T-cell (primary cell): ENCODE measurements around the gene DYNC1LI1. TPM values are rescaled to one million over a fixed set of nuclear protein-coding genes. Genes with fewer than 3 reads are reported as not detected.

Experiments used
- ATAC-seq, 4 experiments: fragments of 200-7000 bp in 3 of 4; fragments of 150-1000 bp in 1 of 4; cut with Tn5 transposase; replicated peaks in 1 of 4; 1 replicate in 3 of 4; 2 replicates in 1 of 4; pipeline ENCODE4 v1.10.0; 2021; ENCODE audit warnings: moderate library complexity in 3 of 4, mild to moderate bottlenecking in 2 of 4, moderate number of reproducible peaks in 1 of 4
- CTCF ChIA-PET, 2 donors: fragments of 300-600 bp; sonication (Branson Sonifier 250); formaldehyde crosslinking; loops; one replicate each; lab custom pipeline; 2022; ENCODE audit warnings: antibody characterized with exemption in 2 of 2; lab: Charles Lee
- POLR2A ChIA-PET, 2 donors: fragments of 300-600 bp; sonication (Branson Sonifier 250); formaldehyde crosslinking; loops; one replicate each; lab custom pipeline; 2022; ENCODE audit warnings: antibody characterized with exemption in 2 of 2; lab: Charles Lee
- DNase-seq, 35 experiments: peaks; one replicate each; pipeline versions ENCODE4 v3.0.0 to v3.0.0-alpha.2; 2013 to 2023
- H3K27ac ChIP-seq: one replicate; pipeline ENCODE4 v1.5.1; 2013; ENCODE audit warnings: low read length
- H3K27me3 ChIP-seq, 2 experiments: replicated peaks in 1 of 2; 1 replicate in 1 of 2; 2 replicates in 1 of 2; pipeline versions ENCODE4 v1.6.1 to v1.7.0; 2013; ENCODE audit warnings: low read length in 1 of 2, mixed read lengths in 1 of 2; ENCODE audit not compliant: control insufficient read depth in 2 of 2, insufficient read depth in 2 of 2; ENCODE audit errors: extremely low read depth in 1 of 2
- H3K36me3 ChIP-seq, 2 donors: 1 replicate in 1 of 2; 2 replicates in 1 of 2; pipeline versions ENCODE4 v1.6.1 to v1.7.0; 2013; ENCODE audit warnings: low read length in 1 of 2; ENCODE audit not compliant: control insufficient read depth in 2 of 2, insufficient read depth in 1 of 2; ENCODE audit errors: extremely low read depth in 1 of 2
- H3K4me1 ChIP-seq, 2 experiments: 1 replicate in 1 of 2; 2 replicates in 1 of 2; pipeline versions ENCODE4 v1.6.1 to v1.7.0; 2013; ENCODE audit warnings: low read length in 2 of 2, mixed read lengths in 1 of 2; ENCODE audit not compliant: insufficient read depth in 2 of 2, control insufficient read depth in 1 of 2; ENCODE audit errors: extremely low read depth in 1 of 2
- H3K4me3 ChIP-seq, 2 donors: 1 replicate in 1 of 2; 2 replicates in 1 of 2; pipeline versions ENCODE4 v1.5.1 to v1.7.0; 2013; ENCODE audit warnings: mild to moderate bottlenecking in 2 of 2, low read length in 1 of 2, moderate library complexity in 1 of 2; ENCODE audit not compliant: control insufficient read depth in 1 of 2; ENCODE audit errors: extremely low read depth in 1 of 2
- H3K9me3 ChIP-seq: 2 replicates; pipeline ENCODE4 v1.7.0; 2013
- H3K27ac Mint-ChIP-seq, 2 donors: one replicate each; pipeline ENCODE4 v1.8.0; 2020 to 2021; ENCODE audit warnings: mild to moderate bottlenecking in 2 of 2, mixed read lengths in 2 of 2
- H3K27me3 Mint-ChIP-seq, 2 donors: one replicate each; pipeline ENCODE4 v1.8.0; 2021 to 2022; ENCODE audit warnings: mixed read lengths in 2 of 2
- H3K36me3 Mint-ChIP-seq: one replicate; pipeline ENCODE4 v1.8.0; 2021; ENCODE audit warnings: mixed read lengths
- H3K4me1 Mint-ChIP-seq, 3 donors: one replicate each; pipeline ENCODE4 v1.8.0; 2020 to 2022; ENCODE audit warnings: mixed read lengths in 3 of 3, mild to moderate bottlenecking in 1 of 3
- H3K4me3 Mint-ChIP-seq, 3 donors: one replicate each; pipeline ENCODE4 v1.8.0; 2020 to 2022; ENCODE audit warnings: mild to moderate bottlenecking in 3 of 3, mixed read lengths in 3 of 3, moderate library complexity in 3 of 3
- H3K9me3 Mint-ChIP-seq, 3 donors: one replicate each; pipeline ENCODE4 v1.8.0; 2020 to 2022; ENCODE audit warnings: mixed read lengths in 3 of 3
- WGBS: methylation state at CpG from one replicate; pipeline ENCODE4 v1.1.5; 2013; ENCODE audit warnings: missing lambda C conversion rate; ENCODE audit not compliant: insufficient coverage; 5-methylcytosine and 5-hydroxymethylcytosine counted together
- total RNA-seq, 35 experiments: library from RNA in 6 of 35; stranded (reverse) in 6 of 35; fragments of 120-200 nt in 1 of 35; gene quantifications; one replicate each; pipeline versions ENCODE4 v1.2.1 to v1.2.4 and lab custom pipeline; 2013 to 2026

DYNC1LI1 gene
- 10 to 100 TPM; 24.7 to 32.6 (median 28.2) TPM for total RNA-seq
- total RNA-seq (2013): 30.5 TPM
- 35.7 to 114 (median 49.2) reads per million in 29 experiments for total RNA-seq (lab: John Stamatoyannopoulos, UW)

DNA sequence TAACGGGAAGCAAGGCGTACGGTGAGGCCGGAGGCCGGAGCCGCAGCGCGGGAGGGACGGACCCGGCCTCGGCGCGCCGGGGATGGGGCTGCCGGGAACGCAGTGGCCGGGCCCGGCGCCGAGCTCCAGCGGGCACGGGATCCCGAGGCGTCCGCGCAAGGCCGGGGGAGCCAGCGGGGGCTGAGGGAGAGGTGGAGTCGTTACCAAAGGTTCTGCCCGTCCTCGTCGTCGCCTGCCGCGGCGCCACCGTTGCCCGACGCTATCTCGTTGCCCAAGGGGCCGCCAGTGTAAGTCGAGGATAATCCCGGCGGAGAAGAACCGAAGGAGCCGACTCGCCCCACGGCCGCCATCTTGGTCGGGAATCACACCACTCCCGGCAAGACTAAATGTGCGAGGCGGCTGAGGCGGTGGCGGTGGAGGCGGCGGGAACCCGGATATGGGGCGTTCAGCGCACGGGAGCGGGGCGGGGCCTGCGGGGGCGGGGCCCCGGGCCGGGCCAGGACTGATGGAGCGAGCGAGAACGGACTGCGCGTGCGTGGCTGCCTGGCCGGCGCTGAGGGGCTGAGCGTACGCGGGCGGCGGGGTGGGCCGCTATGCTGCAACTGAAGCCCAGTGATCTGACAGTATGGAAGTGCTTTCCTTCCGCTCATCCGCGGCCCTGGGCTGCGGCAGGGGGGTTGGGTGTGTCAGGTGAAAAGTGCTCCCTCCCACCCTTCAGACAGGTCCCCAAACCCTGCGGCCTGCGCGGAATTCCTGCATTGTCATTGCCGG is at the start of gene DYNC1LI1:
DYNC1LI1 (minus strand) TSS at position 438 of the 771 bp plus-strand sequence; CDS start at position 350, 88 bp downstream.
- Mint-ChIP-seq H3K4me3 (peak within 1 kb of the TSS; percentile 89 to 90 (median 89)), H3K36me3 (peaks cover 8% of the 10 kb centered on the region), H3K4me1 (peaks cover 17 to 39% (median 35%) of the 10 kb centered on the region in 3 donors), H3K27me3 (no peaks in the 10 kb centered on the region), H3K27ac (peak within 1 kb of the TSS; percentile 86 to 91), H3K9me3 (no peaks in the 10 kb centered on the region)
- no peaks in the 10 kb centered on the region for H3K27me3 ChIP-seq
- ATAC-seq (peak; percentile 95 to 98 (median 96)), DNase-seq (peak; percentile 81 to 97 (median 89))
- POLR2A ChIA-PET: interaction anchor here (0.6 to 1.0 kb wide), 2 partner anchors 72 to 438 kb away, joined by 3 read pairs; no protein-coding TSS in a partner anchor
- under 1% methylated on average over 68 of the region's 89 CpGs for WGBS
- peak within 1 kb of the TSS; percentile 81 to 92 for H3K4me3 ChIP-seq
- H3K9me3 ChIP-seq: no peaks in the 10 kb centered on the region
- CTCF ChIA-PET: interaction anchor here in 1 of 2 donors (1.3 kb wide), 1 partner anchor 115 kb away, joined by 7 read pairs; the partner anchor contains the start of gene CNOT10
- peaks cover 1 to 4% of the 10 kb centered on the region in 2 donors for H3K36me3 ChIP-seq
- peaks cover 12 to 15% of the 10 kb centered on the region in 2 experiments for H3K4me1 ChIP-seq
- peak within 1 kb of the TSS; percentile 70 for H3K27ac ChIP-seq

DNA sequence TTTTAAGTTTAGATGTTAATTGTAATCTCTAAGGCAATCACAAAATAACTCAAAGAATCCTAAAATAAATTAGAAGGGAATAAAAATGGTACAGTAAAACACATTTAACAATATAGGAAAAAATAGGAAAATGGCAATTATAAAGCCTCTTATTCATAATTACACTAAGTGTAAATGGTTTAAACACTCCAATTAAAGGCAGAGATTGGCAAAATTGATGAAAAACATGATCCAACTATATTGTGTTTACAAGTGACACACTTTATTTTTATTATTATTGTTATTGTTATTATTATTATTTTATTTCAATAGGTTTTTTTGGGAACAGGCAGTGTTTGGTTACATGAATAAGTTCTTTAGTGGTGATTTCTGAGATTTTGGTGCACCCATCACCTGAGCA is 48.7 kb upstream of the DYNC1LI1 start:
- H3K27ac ChIP-seq: no peak overlapping the region
- Mint-ChIP-seq H3K9me3 (peaks cover 0 to 23% (median 0%) of the 10 kb centered on the region in 3 donors), H3K27ac (no peak overlapping the region), H3K4me1 (no peaks in the 10 kb centered on the region), H3K4me3 (no peak overlapping the region), H3K36me3 (no peaks in the 10 kb centered on the region), H3K27me3 (peaks cover 0 to 2% of the 10 kb centered on the region in 2 donors)
- no peak overlapping the region for H3K4me3 ChIP-seq
- no peaks in the 10 kb centered on the region for H3K27me3 ChIP-seq
- ChIA-PET CTCF (no interaction called here), POLR2A (no interaction called here)
- DNase-seq (no peak), ATAC-seq (no peak)
- no peaks in the 10 kb centered on the region for H3K4me1 ChIP-seq
- no peaks in the 10 kb centered on the region for H3K9me3 ChIP-seq
- no peaks in the 10 kb centered on the region for H3K36me3 ChIP-seq

DNA sequence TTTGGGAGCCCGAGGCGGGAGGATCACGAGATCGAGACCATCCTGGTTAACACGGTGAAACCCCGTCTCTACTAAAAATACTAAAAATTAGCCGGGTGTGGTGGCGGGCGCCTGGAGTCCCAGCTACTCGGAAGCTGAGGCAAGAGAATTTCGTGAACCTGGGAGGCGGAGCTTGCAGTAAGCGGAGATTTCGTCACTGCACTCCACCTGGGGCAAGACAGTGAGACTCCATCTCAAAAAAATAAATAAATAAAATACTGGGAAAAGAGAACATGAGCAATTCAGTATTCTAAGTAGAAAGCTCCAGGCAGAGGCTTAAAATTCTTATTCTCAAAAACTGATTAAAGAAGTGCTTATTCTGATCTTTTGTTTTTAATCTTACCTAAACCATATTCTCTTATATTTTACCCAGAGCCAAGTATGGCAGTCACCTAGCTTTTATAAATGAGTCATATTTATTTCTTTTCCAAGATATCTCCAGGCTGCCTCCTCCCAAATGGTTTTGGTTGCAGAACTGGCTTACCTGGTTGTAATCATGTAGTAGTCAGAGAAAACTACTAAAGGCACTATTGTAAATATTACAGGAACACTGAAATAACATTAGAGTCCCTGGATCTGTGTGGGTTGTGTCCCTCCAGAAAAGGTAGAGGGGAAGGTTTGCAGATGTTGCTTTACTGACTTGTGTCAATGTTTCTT is 45.8 kb upstream of the DYNC1LI1 start:
- POLR2A ChIA-PET: no interaction called here
- DNase-seq (no peak), ATAC-seq (no peak)
- peaks cover 0 to 23% (median 0%) of the 10 kb centered on the region in 3 donors for H3K9me3 Mint-ChIP-seq
- CTCF ChIA-PET: no interaction called here
- no peak overlapping the region for H3K27ac ChIP-seq
- H3K36me3 Mint-ChIP-seq: no peaks in the 10 kb centered on the region
- H3K27me3 ChIP-seq: no peaks in the 10 kb centered on the region
- no peak overlapping the region for H3K4me3 Mint-ChIP-seq
- no peaks in the 10 kb centered on the region for H3K9me3 ChIP-seq
- H3K4me1 Mint-ChIP-seq: no peaks in the 10 kb centered on the region
- no peak overlapping the region for H3K27ac Mint-ChIP-seq
- no peaks in the 10 kb centered on the region for H3K4me1 ChIP-seq
- H3K27me3 Mint-ChIP-seq: peaks cover 11 to 13% of the 10 kb centered on the region in 2 donors
- H3K4me3 ChIP-seq: no peak overlapping the region
- no peaks in the 10 kb centered on the region for H3K36me3 ChIP-seq
- no CpG with 5 or more reads among the region's 14 CpGs for WGBS

DNA sequence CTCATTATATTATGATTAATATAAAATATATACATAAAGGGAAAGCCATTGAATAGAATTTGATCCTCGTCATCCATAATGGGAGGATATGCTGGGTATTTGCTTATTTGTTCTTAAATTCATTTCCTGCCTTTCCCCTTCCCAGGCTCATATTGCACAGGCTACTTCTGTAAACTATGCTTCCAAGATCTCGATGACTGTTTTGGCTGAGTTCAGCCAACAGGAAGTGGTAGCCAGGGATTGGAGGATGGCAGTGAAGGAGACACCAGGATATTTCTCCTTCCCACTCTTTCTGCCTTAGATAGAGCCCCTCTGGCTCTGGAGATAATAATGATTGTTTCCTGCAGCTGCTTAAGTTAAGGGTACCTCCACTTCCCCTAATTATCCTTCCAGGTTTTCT is 44.3 kb upstream of the DYNC1LI1 start:
- H3K27me3 ChIP-seq: no peaks in the 10 kb centered on the region
- ChIA-PET CTCF (interaction anchor here in 1 of 2 donors (0.7 kb wide), 1 partner anchor 144 kb away, joined by 3 read pairs; no protein-coding TSS in a partner anchor), POLR2A (no interaction called here)
- Mint-ChIP-seq H3K27me3 (peaks cover 11 to 13% of the 10 kb centered on the region in 2 donors), H3K4me3 (no peak overlapping the region), H3K9me3 (peaks cover 0 to 11% (median 0%) of the 10 kb centered on the region in 3 donors), H3K4me1 (no peaks in the 10 kb centered on the region), H3K36me3 (no peaks in the 10 kb centered on the region), H3K27ac (no peak overlapping the region)
- no peaks in the 10 kb centered on the region for H3K9me3 ChIP-seq
- DNase-seq (no peak), ATAC-seq (no peak)
- no peaks in the 10 kb centered on the region for H3K36me3 ChIP-seq
- H3K27ac ChIP-seq: no peak overlapping the region
- H3K4me3 ChIP-seq: no peak overlapping the region
- WGBS: no CpG with 5 or more reads among the region's 2 CpGs
- no peaks in the 10 kb centered on the region for H3K4me1 ChIP-seq

DNA sequence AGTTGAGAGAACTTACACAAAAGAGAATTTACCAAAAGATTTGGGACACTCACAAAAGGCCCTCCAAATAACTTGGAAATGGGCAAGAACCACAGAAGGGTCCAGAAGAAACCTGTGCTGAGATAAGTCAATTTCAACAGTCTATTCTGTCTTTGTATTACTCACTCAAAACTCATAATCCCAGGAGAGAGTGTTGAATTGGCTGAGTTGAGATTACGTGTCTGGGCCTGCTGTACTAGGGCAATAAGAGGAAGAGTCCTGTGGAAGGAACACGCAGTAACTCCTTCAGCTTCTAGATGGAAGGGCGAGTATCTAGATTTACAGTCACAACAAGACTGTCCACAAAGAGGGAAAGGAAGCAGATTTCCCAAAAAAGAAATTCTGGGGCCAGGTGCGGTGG is 42.5 kb upstream of the DYNC1LI1 start:
- 80% methylated on average over 1 of the region's 4 CpGs for WGBS
- DNase-seq (no peak), ATAC-seq (no peak)
- Mint-ChIP-seq H3K27ac (no peak overlapping the region), H3K36me3 (no peaks in the 10 kb centered on the region), H3K4me3 (no peak overlapping the region), H3K4me1 (no peaks in the 10 kb centered on the region), H3K9me3 (no peaks in the 10 kb centered on the region), H3K27me3 (peaks cover 11 to 13% of the 10 kb centered on the region in 2 donors)
- H3K27me3 ChIP-seq: no peaks in the 10 kb centered on the region
- H3K9me3 ChIP-seq: no peaks in the 10 kb centered on the region
- no peak overlapping the region for H3K27ac ChIP-seq
- ChIA-PET POLR2A (no interaction called here), CTCF (no interaction called here)
- H3K4me1 ChIP-seq: no peaks in the 10 kb centered on the region
- no peak overlapping the region for H3K4me3 ChIP-seq
- no peaks in the 10 kb centered on the region for H3K36me3 ChIP-seq

DNA sequence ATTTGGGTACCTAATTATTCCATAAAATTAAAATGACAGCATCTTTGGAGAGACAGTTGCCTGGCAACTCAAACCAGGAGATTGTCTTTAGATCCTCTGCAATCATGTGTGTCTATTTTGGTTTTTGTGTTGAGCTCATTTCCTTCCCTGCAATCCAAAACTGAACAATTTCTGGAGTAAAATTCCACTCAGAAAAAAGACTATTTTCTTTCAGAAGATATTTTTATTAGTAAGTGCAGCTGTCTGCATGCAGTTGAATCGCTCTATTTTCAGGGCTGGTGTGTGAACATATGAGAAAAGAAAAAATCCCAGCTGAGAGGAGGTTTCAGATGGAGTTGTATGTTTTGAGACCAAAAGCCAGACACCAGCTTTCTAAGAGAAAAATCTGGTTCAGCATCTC is 41.9 kb upstream of the DYNC1LI1 start:
- no peaks in the 10 kb centered on the region for H3K4me1 ChIP-seq
- no peak overlapping the region for H3K27ac ChIP-seq
- CTCF ChIA-PET: no interaction called here
- Mint-ChIP-seq H3K9me3 (no peaks in the 10 kb centered on the region), H3K4me1 (no peaks in the 10 kb centered on the region), H3K27ac (no peak overlapping the region), H3K4me3 (no peak overlapping the region), H3K36me3 (no peaks in the 10 kb centered on the region), H3K27me3 (peaks cover 11 to 13% of the 10 kb centered on the region in 2 donors)
- no peaks in the 10 kb centered on the region for H3K36me3 ChIP-seq
- 60% methylated on average over 1 of the region's 1 CpG for WGBS
- DNase-seq: no peak
- H3K9me3 ChIP-seq: no peaks in the 10 kb centered on the region
- POLR2A ChIA-PET: interaction anchor here in 1 of 2 donors (0.7 kb wide), 1 partner anchor 65 kb away, joined by 3 read pairs; no protein-coding TSS in a partner anchor
- H3K27me3 ChIP-seq: no peaks in the 10 kb centered on the region
- no peak for ATAC-seq
- no peak overlapping the region for H3K4me3 ChIP-seq
